Jurkat, Clone E6-1 (cell line): ENCODE results near the gene ZKSCAN7.
"Not testable (repeated sequence)": the region's sequence is repeated elsewhere in the genome, so short reads cannot be mapped to it uniquely, and the experiment has no call there.

Source experiments
- DNase-seq: peaks from one replicate; pipeline ENCODE4 v3.0.0-alpha.2; 2011; ENCODE audit warnings: low read depth, low spot score
- H3K4me3 ChIP-seq: 2 replicates; pipeline ENCODE4 v1.5.1; 2011; ENCODE audit warnings: mild to moderate bottlenecking, low read length, control low read depth, moderate library complexity

The ZKSCAN7 gene

GRCh38 chr3:44562147-44562546 lies 7.2 kb downstream of the ZKSCAN7 start:
- no peak for DNase-seq
- H3K4me3 ChIP-seq, result no peak overlapping the region

GRCh38 chr3:44568561-44568960 lies 13.6 kb downstream of the ZKSCAN7 start:
- no peak for DNase-seq
- no peak overlapping the region for H3K4me3 ChIP-seq

- H3K4me3 ChIP-seq, result no peak overlapping the region
- no peak for DNase-seq
These were observed 16.0 kb downstream of the ZKSCAN7 start for GRCh38 chr3:44571024-44571423.

GRCh38 chr3:44576613-44577012 lies 21.6 kb downstream of the ZKSCAN7 start:
- DNase-seq, result no peak
- no peak overlapping the region for H3K4me3 ChIP-seq

- H3K4me3 ChIP-seq, result not testable (repeated sequence)
These were observed 22.5 kb downstream of the ZKSCAN7 start for GRCh38 chr3:44577354-44577952.

GRCh38 chr3:44578316-44578715 lies 23.3 kb downstream of the ZKSCAN7 start:
- DNase-seq, H3K4me3 ChIP-seq: not testable (repeated sequence)

More at GRCh38 chr3:44577354-44577952, 22.5 kb downstream of the ZKSCAN7 start:
- not testable (repeated sequence) for DNase-seq

GRCh38 chr3:44578924-44579515 lies 24.0 kb downstream of the ZKSCAN7 start:
- H3K4me3 ChIP-seq, DNase-seq: not testable (repeated sequence)

- DNase-seq, H3K4me3 ChIP-seq: not testable (repeated sequence)
These were observed 24.8 kb downstream of the ZKSCAN7 start for GRCh38 chr3:44579749-44580148.

- DNase-seq, H3K4me3 ChIP-seq: not testable (repeated sequence)
These were observed 26.0 kb downstream of the ZKSCAN7 start for GRCh38 chr3:44580971-44581370.

GRCh38 chr3:44584646-44585501 lies 29.9 kb downstream of the ZKSCAN7 start, which contains the start of gene ZNF660:
TSS of gene ZNF660 (plus strand) at chr3:44584964. CDS start at chr3:44594194, 9,230 bp downstream.
- H3K4me3 ChIP-seq, result no peak within 1 kb of the TSS
- no peak for DNase-seq

GRCh38 chr3:44596621-44597020 lies 41.6 kb downstream of the ZKSCAN7 start:
- H3K4me3 ChIP-seq, result no peak overlapping the region
- DNase-seq, result no peak

- no peak overlapping the region for H3K4me3 ChIP-seq
- DNase-seq, result no peak
These were observed 46.8 kb downstream of the ZKSCAN7 start for GRCh38 chr3:44601749-44602148.

GRCh38 chr3:44612678-44613077 lies 57.7 kb downstream of the ZKSCAN7 start:
- DNase-seq, result no peak
- H3K4me3 ChIP-seq, result no peak overlapping the region
